ENCODE results near the gene IGSF9. TPM values are rescaled to one million over a fixed set of nuclear protein-coding genes. Genes with fewer than 3 reads are reported as not detected.

Gene IGSF9
- total RNA-seq, 2 donors from 2014 or later: 0.99 TPM; not detected in 1

DNA sequence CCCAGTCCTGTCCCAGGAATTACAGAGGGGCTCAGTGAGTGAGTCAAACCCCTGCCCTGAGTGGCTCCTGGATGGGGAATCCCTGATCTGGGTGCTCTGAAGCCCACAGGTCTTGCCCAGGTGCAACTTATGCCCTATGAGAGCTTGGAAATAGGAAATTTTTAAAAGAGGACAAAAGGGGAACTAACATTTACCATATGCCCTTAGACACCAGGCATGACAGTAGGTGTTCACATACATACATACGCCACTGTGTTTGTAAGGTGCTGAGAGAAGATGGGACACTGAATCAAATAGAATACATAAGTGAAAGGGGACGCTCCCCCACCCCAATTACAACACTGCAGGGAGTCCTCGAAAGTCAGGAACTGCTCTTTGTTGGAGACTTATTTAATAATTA is 46.9 kb downstream of the IGSF9 start:
- no peak overlapping the region for H3K27ac ChIP-seq
- no peaks in the 10 kb centered on the region for H3K9me3 ChIP-seq
- DNase-seq (ENCODE audit: low spot score) (no peak), ATAC-seq (ENCODE audit: insufficient number of reproducible peaks, low FRiP score, low read depth) (no peak)
- TF ChIP-seq, protein P1, sequence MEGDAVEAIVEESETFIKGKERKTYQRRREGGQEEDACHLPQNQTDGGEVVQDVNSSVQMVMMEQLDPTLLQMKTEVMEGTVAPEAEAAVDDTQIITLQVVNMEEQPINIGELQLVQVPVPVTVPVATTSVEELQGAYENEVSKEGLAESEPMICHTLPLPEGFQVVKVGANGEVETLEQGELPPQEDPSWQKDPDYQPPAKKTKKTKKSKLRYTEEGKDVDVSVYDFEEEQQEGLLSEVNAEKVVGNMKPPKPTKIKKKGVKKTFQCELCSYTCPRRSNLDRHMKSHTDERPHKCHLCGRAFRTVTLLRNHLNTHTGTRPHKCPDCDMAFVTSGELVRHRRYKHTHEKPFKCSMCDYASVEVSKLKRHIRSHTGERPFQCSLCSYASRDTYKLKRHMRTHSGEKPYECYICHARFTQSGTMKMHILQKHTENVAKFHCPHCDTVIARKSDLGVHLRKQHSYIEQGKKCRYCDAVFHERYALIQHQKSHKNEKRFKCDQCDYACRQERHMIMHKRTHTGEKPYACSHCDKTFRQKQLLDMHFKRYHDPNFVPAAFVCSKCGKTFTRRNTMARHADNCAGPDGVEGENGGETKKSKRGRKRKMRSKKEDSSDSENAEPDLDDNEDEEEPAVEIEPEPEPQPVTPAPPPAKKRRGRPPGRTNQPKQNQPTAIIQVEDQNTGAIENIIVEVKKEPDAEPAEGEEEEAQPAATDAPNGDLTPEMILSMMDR (IDR thresholded peaks at IDR 0.05): no peak
- no peak overlapping the region for H3K4me3 ChIP-seq
- H3K27me3 ChIP-seq (replicated peaks; ENCODE audit: insufficient read depth): no peaks in the 10 kb centered on the region
- H3K36me3 ChIP-seq: no peaks in the 10 kb centered on the region
- peaks cover 0 to 29% of the 10 kb centered on the region in 2 donors for H3K4me1 ChIP-seq (ENCODE audit: control insufficient read depth in 1 of 2, low read depth in 2 of 2)

DNA sequence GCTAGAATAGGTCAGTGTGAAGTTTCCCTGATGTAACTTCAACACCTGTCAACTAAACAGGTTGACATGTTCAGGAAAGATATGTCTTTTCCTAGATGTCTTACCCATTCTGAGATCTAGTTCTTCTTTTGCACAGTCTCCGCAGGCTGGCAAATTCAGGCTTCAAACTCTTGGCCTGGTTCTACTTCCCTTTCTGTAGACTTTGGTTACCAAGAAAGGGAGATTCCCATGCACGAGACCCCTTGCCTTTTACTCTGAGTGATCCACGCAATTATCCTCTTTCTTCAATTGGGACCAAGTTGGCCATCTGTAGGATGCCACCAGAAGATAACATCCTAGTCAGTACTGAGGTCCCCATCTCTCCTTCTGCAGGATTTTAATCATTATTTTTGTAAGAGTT is 47.5 kb downstream of the IGSF9 start:
- Histone ChIP-seq H3K27ac (no peak overlapping the region), H3K4me3 (no peak overlapping the region), H3K27me3 (replicated peaks; ENCODE audit: insufficient read depth) (no peaks in the 10 kb centered on the region), H3K4me1 (ENCODE audit: control insufficient read depth in 1 of 2, low read depth in 2 of 2) (peaks cover 0 to 29% of the 10 kb centered on the region in 2 donors), H3K9me3 (no peaks in the 10 kb centered on the region), H3K36me3 (no peaks in the 10 kb centered on the region)
- ATAC-seq (ENCODE audit: insufficient number of reproducible peaks, low FRiP score, low read depth) (no peak), DNase-seq (ENCODE audit: low spot score) (no peak)
- TF ChIP-seq, protein P1 (IDR thresholded peaks at IDR 0.05): no peak

DNA sequence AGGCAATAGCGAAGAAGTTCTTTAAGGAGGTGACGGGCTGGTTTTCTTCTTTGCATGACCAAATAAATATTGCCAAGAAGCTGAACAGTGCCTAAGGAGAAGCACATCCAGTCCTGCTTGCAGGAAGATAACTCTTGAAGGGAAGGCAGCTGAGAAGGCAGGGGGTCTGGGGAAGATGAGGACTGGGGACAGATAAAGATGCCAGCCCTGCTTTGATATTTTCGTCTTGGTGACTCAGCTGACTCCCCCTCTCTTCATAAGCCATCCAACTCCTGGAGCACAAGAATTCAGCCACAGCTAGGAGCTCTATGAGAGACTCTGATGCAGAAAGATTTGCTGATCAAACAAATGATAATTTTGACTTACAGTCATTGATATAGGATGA is 48.9 kb downstream of the IGSF9 start:
- no peak overlapping the region for H3K27ac ChIP-seq

DNA sequence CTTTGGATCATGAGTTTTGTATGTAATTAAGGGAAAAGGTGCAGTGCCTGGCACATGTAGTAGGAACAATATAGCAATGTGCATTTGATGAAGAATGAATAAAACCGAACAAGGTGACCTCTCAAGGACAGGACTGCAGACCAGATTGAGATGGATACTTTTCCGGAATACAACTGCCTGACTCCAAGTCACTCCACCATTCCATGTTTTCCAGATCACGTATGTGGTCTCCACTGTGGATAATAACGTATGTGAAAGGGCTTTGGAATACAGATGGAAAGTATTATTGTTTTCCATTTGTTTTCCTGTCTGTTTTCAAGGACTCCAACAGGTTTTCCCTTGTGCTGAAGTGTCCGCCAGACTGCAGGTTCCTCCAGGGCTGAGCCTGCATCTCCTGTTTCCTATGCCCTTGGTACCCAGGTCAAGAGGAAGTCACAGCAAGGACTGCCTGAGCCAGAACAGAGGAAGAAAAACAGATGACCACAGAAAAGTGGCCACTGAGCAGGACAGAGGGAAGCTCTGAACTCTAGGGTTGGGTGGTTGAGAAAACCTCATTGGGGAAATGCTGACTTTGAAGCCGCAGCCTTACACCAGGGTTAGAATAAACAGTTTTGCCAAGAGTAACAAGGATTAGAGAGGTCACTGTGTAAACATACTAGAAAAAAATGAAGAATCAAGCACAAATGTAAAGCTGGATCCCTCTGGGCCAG is 49.4 kb downstream of the IGSF9 start:
- Histone ChIP-seq H3K4me3 (no peak overlapping the region), H3K4me1 (ENCODE audit: control insufficient read depth in 1 of 2, low read depth in 2 of 2) (peaks cover 0 to 26% of the 10 kb centered on the region in 2 donors), H3K9me3 (no peaks in the 10 kb centered on the region), H3K36me3 (no peaks in the 10 kb centered on the region), H3K27me3 (replicated peaks; ENCODE audit: insufficient read depth) (no peaks in the 10 kb centered on the region), H3K27ac (no peak overlapping the region)
- no peak for DNase-seq (ENCODE audit: low spot score)
- no peak for ATAC-seq (ENCODE audit: insufficient number of reproducible peaks, low FRiP score, low read depth)
- TF ChIP-seq, protein P1 (IDR thresholded peaks at IDR 0.05): no peak

More for the DNA sequence above, 48.9 kb downstream of the IGSF9 start:
- Histone ChIP-seq H3K4me3 (no peak overlapping the region), H3K36me3 (no peaks in the 10 kb centered on the region), H3K4me1 (ENCODE audit: control insufficient read depth in 1 of 2, low read depth in 2 of 2) (peaks cover 0 to 27% of the 10 kb centered on the region in 2 donors), H3K9me3 (no peaks in the 10 kb centered on the region), H3K27me3 (replicated peaks; ENCODE audit: insufficient read depth) (no peaks in the 10 kb centered on the region)
- DNase-seq (ENCODE audit: low spot score): no peak
- TF ChIP-seq, protein P1 (IDR thresholded peaks at IDR 0.05): no peak
- no peak for ATAC-seq (ENCODE audit: insufficient number of reproducible peaks, low FRiP score, low read depth)

DNA sequence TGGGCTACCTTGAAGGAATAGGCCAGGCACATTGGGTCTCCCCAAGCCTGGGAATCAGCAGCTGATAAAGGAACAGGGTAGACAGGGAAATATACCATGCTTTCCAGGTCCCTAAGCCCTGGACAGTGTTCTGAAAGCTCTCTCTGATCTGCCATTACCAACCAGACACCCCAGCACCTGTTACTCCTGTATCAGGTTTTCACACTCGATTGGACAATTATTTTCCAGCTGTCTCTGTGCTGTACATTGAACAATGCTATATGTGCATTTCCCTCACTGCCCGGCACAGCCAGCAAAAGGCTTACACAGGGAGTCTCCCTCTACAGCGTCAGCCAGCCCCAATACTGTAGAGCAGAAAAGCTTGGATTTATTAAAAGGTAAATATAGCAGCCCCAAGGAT is 50.1 kb downstream of the IGSF9 start:
- ATAC-seq (ENCODE audit: insufficient number of reproducible peaks, low FRiP score, low read depth): no peak
- H3K27ac ChIP-seq: no peak overlapping the region

More for the DNA sequence above, 50.1 kb downstream of the IGSF9 start:
- no peak for DNase-seq (ENCODE audit: low spot score)
- Histone ChIP-seq H3K27me3 (replicated peaks; ENCODE audit: insufficient read depth) (no peaks in the 10 kb centered on the region), H3K4me3 (no peak overlapping the region), H3K9me3 (no peaks in the 10 kb centered on the region), H3K36me3 (no peaks in the 10 kb centered on the region), H3K4me1 (ENCODE audit: control insufficient read depth in 1 of 2, low read depth in 2 of 2) (peaks cover 2 to 24% of the 10 kb centered on the region in 2 donors)
- TF ChIP-seq, protein P1 (IDR thresholded peaks at IDR 0.05): no peak
